ENCODE results near the gene SUN5. TPM values are rescaled to one million over a fixed set of nuclear protein-coding genes. Genes with fewer than 3 reads are reported as not detected.

Gene SUN5
- total RNA-seq, 1 experiment from 2014 or later = not detected

- peaks cover 7% of the 10 kb centered on the region for H3K9me3 ChIP-seq
- no peak for TF ChIP-seq CTCF (IDR thresholded peaks at IDR 0.05; ENCODE audit: insufficient read depth in 1 of 2, low read depth in 1 of 2, low read length in 1 of 2, severe bottlenecking in 1 of 2, unreplicated experiment in 1 of 2)
- no peaks in the 10 kb centered on the region for H3K4me1 Mint-ChIP-seq (ENCODE audit: low read depth, unreplicated experiment)
- peaks cover 15% of the 10 kb centered on the region for H3K9me3 Mint-ChIP-seq (ENCODE audit: unreplicated experiment)
- ChIA-PET CTCF (interaction anchor here (0.7 to 1.5 kb wide), 4 partner anchors 15 to 217 kb away, joined by 3 to 10 read pairs (median 4); no protein-coding TSS in a partner anchor), POLR2A (no interaction called here)
- no TSS peak for BruUV-seq (replicated peaks)
- 0 out of 2 replicates have a peak, but pooled peaks cover 1% of the 10 kb centered on the region for H3K27me3 ChIP-seq (replicated peaks; ENCODE audit: control insufficient read depth, insufficient read depth, low read length)
- no peak for DNase-seq
- no peak overlapping the region for H3K27ac Mint-ChIP-seq (ENCODE audit: unreplicated experiment)
- no peaks in the 10 kb centered on the region for H3K36me3 Mint-ChIP-seq (ENCODE audit: insufficient read depth, unreplicated experiment)
- H3K36me3 ChIP-seq (ENCODE audit: control insufficient read depth, insufficient read depth, low read length) = no peaks in the 10 kb centered on the region
- peaks cover 16% of the 10 kb centered on the region for H3K27me3 Mint-ChIP-seq (ENCODE audit: insufficient read depth, unreplicated experiment)
- no peak overlapping the region for H3K4me3 Mint-ChIP-seq (ENCODE audit: unreplicated experiment)
- H3K4me1 ChIP-seq = no peaks in the 10 kb centered on the region
- intact Hi-C loops (cut with micrococcal nuclease; ENCODE audit: unreplicated experiment) = no loop called here
- H3K4me3 ChIP-seq (ENCODE audit: low read depth, low read length) = no peak overlapping the region
These were observed 8.4 kb downstream of the SUN5 start for GRCh38 chr20:32995802-32996201.

DNA sequence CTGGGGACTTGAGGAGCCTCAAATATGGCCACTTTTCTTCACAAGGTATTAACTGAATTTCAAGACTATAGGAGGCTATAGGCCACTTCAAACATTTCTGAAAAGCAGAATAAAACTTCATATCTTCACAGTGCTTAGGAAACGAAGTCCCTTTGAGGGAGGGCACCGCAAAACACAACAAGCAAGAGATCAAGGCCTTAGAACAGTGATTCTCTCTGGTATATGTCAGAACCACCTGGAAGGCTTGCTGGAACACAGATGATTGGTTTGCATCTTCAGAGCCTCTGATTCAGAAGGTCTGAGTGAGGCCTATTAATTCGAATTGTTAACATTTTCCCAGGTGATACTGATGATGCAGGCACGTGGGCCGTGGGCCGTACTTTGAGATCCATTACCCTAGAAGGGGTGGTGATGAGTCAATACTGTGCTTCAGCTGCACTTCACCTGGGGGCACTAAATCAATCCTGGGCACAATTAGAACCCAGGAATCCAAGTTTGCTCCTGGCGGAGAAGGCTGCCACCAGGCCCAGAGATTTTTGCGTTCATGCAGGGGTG is 10.7 kb downstream of the SUN5 start:
- ChIA-PET POLR2A (no interaction called here), CTCF (interaction anchor here (0.6 to 1.4 kb wide), 2 partner anchors 89 to 102 kb away, joined by 3 to 4 read pairs; no protein-coding TSS in a partner anchor)
- no peak for DNase-seq
- Mint-ChIP-seq H3K27me3 (ENCODE audit: insufficient read depth, unreplicated experiment) (peaks cover 9% of the 10 kb centered on the region), H3K27ac (ENCODE audit: unreplicated experiment) (no peak overlapping the region), H3K4me3 (ENCODE audit: unreplicated experiment) (no peak overlapping the region), H3K9me3 (ENCODE audit: unreplicated experiment) (peaks cover 15% of the 10 kb centered on the region), H3K4me1 (ENCODE audit: low read depth, unreplicated experiment) (no peaks in the 10 kb centered on the region), H3K36me3 (ENCODE audit: insufficient read depth, unreplicated experiment) (no peaks in the 10 kb centered on the region)
- TF ChIP-seq CTCF (IDR thresholded peaks at IDR 0.05; ENCODE audit: insufficient read depth in 1 of 2, low read depth in 1 of 2, low read length in 1 of 2, severe bottlenecking in 1 of 2, unreplicated experiment in 1 of 2) = no peak
- no peaks in the 10 kb centered on the region for H3K36me3 ChIP-seq (ENCODE audit: control insufficient read depth, insufficient read depth, low read length)
- no peak overlapping the region for H3K4me3 ChIP-seq (ENCODE audit: low read depth, low read length)
- H3K4me1 ChIP-seq = no peaks in the 10 kb centered on the region
- intact Hi-C loops (cut with micrococcal nuclease; ENCODE audit: unreplicated experiment) = no loop called here
- no TSS peak for BruUV-seq (replicated peaks)
- H3K9me3 ChIP-seq = peaks cover 7% of the 10 kb centered on the region
- no peaks in the 10 kb centered on the region for H3K27me3 ChIP-seq (replicated peaks; ENCODE audit: control insufficient read depth, insufficient read depth, low read length)

DNA sequence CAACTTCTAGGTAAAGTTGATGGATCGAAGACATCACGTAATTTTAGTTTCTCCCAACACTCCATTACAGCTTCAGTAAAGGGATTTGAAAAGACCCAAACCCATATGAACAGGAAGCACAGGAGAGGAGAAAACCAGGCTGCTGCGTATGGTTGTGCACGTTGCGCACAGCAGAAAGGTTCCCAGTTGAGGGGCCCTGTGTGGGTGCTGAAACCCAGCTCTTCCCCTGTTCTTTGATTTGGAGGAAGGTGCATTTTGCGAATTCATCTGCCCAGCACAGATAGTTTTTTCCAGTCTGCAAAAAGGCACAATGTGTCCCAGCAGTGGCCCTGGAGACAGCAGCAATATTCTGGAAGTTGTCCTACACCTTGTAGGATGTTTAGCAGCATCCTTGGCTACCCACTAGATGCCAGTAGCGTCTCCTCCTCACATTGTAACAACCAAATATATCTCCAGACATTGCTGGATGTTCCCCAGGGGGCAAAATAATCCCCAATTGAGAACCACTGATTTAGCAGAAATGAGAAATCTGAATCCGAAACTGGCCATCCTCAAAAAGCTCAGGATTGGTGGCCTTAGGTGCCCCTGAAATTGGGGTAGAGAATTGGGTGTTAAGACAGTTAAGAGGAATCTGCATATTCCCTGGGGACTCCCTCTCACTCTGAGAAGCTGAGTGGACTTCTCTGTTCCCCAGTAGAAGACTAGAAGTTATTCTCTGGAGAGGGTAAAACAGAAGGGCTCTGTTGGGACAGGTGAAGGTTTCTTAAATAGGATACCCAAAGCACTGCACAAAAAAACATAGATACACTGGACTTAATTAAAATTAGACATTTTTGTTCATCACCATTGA is 12.2 kb downstream of the SUN5 start:
- Histone ChIP-seq H3K36me3 (ENCODE audit: control insufficient read depth, insufficient read depth, low read length) (no peaks in the 10 kb centered on the region), H3K9me3 (peaks cover 7% of the 10 kb centered on the region), H3K27me3 (replicated peaks; ENCODE audit: control insufficient read depth, insufficient read depth, low read length) (no peaks in the 10 kb centered on the region), H3K4me3 (ENCODE audit: low read depth, low read length) (no peak overlapping the region), H3K4me1 (no peaks in the 10 kb centered on the region)
- TF ChIP-seq CTCF (IDR thresholded peaks at IDR 0.05; ENCODE audit: insufficient read depth in 1 of 2, low read depth in 1 of 2, low read length in 1 of 2, severe bottlenecking in 1 of 2, unreplicated experiment in 1 of 2) = no peak
- H3K36me3 Mint-ChIP-seq (ENCODE audit: insufficient read depth, unreplicated experiment) = no peaks in the 10 kb centered on the region
- no TSS peak for BruUV-seq (replicated peaks)
- H3K27ac Mint-ChIP-seq (ENCODE audit: unreplicated experiment) = no peak overlapping the region
- intact Hi-C loops (cut with micrococcal nuclease; ENCODE audit: unreplicated experiment) = no loop called here
- POLR2A ChIA-PET = no interaction called here
- CTCF ChIA-PET = no interaction called here
- H3K4me1 Mint-ChIP-seq (ENCODE audit: low read depth, unreplicated experiment) = no peaks in the 10 kb centered on the region
- H3K4me3 Mint-ChIP-seq (ENCODE audit: unreplicated experiment) = no peak overlapping the region
- H3K27me3 Mint-ChIP-seq (ENCODE audit: insufficient read depth, unreplicated experiment) = peaks cover 9% of the 10 kb centered on the region
- H3K9me3 Mint-ChIP-seq (ENCODE audit: unreplicated experiment) = peaks cover 15% of the 10 kb centered on the region
- DNase-seq = no peak
